Ishikawa (cell line): Measurements from ENCODE around the gene PKP1.

Experiments used
- CEBPB ChIP-seq: IDR thresholded peaks from 2 replicates; pipeline ENCODE4 v1.6.1; 2012
- CREB1 ChIP-seq: IDR thresholded peaks from 2 replicates; pipeline ENCODE4 v1.6.1; 2012; ENCODE audit warnings: low read depth
- EGR1 ChIP-seq: IDR thresholded peaks from 2 replicates; pipeline ENCODE4 v1.6.1; 2012
- EP300 ChIP-seq: IDR thresholded peaks from 2 replicates; pipeline ENCODE4 v1.6.1; 2012; ENCODE audit warnings: borderline replicate concordance
- FOXM1 ChIP-seq: IDR thresholded peaks from 2 replicates; pipeline ENCODE4 v1.6.1; 2012; ENCODE audit warnings: low read depth, borderline replicate concordance
- NFIC ChIP-seq: IDR thresholded peaks from 2 replicates; pipeline ENCODE4 v1.6.1; 2012
- RAD21 ChIP-seq: IDR thresholded peaks from 2 replicates; pipeline ENCODE4 v1.6.1; 2012; ENCODE audit warnings: low read depth
- TAF1 ChIP-seq: IDR thresholded peaks from 2 replicates; pipeline ENCODE4 v1.6.1; 2012; ENCODE audit warnings: low read depth, mild to moderate bottlenecking
- TCF12 ChIP-seq: IDR thresholded peaks from 2 replicates; pipeline ENCODE4 v1.6.1; 2012; ENCODE audit warnings: low read depth
- TEAD4 ChIP-seq: IDR thresholded peaks from 2 replicates; pipeline ENCODE4 v1.6.1; 2012
- YY1 ChIP-seq: IDR thresholded peaks from 2 replicates; pipeline ENCODE4 v1.6.1; 2012; ENCODE audit warnings: low read depth
- ZBTB7A ChIP-seq: IDR thresholded peaks from 2 replicates; pipeline ENCODE4 v1.6.1; 2012; ENCODE audit warnings: low read depth
- TF ChIP-seq, protein P1 (sequence below): IDR thresholded peaks from 2 replicates; pipeline ENCODE4 v1.6.1; 2012; ENCODE audit warnings: low read depth, mild to moderate bottlenecking
- TF ChIP-seq, protein P2 (sequence below): IDR thresholded peaks from 2 replicates; pipeline ENCODE4 v1.6.1; 2012
- TF ChIP-seq, protein P3 (sequence below): IDR thresholded peaks from 2 replicates; pipeline ENCODE4 v1.6.1; 2012

The PKP1 gene

DNA sequence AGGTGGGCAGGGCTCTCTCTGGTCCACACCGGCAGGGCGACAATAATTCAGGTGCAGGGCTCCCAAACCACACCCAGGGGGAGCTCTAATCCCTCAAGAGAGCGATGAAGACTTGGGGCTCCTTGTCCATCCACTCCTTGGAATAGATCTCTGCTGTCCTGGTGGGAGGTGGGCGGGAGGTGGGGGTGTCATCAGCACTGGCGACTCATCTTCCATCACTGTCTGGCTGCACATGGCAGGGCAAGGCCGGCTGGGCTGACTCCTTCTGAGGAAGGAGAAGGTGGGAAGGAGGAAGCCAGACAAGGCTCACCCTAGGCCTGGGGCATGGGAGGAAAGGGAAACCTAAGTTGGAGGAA is 64.9 kb downstream of the PKP1 start:
- TF ChIP-seq NFIC = no peak
- peak; percentile 82 for TF ChIP-seq RAD21
- no peak for TF ChIP-seq CREB1

DNA sequence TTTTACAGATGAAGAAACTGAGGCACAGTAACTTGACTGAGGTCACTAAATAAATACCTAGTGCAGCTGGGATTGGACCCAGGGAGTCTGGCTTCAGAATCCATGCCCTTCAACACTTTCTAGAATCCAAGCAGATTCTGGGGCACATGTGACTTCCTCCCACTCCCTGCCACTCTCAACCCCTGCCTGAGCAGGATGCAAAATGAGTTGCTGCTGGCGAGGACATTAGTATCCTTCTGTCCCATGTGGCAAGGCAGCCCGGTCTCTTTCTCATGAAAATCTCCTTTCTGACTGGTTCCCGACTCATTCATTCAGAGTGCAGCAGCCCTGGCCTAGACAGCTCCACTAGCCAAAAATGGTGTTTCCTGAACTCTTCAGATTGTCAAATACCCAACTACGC is 65.8 kb downstream of the PKP1 start:
- TF ChIP-seq, protein P1, sequence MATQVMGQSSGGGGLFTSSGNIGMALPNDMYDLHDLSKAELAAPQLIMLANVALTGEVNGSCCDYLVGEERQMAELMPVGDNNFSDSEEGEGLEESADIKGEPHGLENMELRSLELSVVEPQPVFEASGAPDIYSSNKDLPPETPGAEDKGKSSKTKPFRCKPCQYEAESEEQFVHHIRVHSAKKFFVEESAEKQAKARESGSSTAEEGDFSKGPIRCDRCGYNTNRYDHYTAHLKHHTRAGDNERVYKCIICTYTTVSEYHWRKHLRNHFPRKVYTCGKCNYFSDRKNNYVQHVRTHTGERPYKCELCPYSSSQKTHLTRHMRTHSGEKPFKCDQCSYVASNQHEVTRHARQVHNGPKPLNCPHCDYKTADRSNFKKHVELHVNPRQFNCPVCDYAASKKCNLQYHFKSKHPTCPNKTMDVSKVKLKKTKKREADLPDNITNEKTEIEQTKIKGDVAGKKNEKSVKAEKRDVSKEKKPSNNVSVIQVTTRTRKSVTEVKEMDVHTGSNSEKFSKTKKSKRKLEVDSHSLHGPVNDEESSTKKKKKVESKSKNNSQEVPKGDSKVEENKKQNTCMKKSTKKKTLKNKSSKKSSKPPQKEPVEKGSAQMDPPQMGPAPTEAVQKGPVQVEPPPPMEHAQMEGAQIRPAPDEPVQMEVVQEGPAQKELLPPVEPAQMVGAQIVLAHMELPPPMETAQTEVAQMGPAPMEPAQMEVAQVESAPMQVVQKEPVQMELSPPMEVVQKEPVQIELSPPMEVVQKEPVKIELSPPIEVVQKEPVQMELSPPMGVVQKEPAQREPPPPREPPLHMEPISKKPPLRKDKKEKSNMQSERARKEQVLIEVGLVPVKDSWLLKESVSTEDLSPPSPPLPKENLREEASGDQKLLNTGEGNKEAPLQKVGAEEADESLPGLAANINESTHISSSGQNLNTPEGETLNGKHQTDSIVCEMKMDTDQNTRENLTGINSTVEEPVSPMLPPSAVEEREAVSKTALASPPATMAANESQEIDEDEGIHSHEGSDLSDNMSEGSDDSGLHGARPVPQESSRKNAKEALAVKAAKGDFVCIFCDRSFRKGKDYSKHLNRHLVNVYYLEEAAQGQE = no peak
- TF ChIP-seq TAF1 (no peak), CEBPB (no peak)

DNA sequence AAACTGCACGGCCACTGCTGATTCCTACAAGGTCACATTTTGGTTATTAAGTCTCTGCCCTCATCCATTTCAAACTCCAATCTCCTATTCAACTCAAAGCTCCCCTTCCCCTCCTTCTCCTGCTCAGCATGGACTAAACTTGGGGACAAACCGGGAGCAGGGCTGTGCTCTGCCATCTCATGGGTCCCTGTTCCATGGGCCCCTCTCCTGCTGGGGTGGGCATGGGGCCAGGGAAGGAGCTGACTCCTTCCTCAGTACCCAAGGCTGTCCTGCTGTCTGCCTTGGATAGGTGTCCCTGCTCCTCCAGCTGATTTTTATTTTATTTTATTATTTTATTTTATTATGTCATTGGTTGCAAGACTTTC is 67.0 kb downstream of the PKP1 start:
- TF ChIP-seq CEBPB (no peak), YY1 (no peak), EGR1 (no peak), NFIC (no peak), TEAD4 (no peak)
- TF ChIP-seq, protein P1 = no peak
- TF ChIP-seq, protein P2, sequence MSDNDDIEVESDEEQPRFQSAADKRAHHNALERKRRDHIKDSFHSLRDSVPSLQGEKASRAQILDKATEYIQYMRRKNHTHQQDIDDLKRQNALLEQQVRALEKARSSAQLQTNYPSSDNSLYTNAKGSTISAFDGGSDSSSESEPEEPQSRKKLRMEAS = no peak

DNA sequence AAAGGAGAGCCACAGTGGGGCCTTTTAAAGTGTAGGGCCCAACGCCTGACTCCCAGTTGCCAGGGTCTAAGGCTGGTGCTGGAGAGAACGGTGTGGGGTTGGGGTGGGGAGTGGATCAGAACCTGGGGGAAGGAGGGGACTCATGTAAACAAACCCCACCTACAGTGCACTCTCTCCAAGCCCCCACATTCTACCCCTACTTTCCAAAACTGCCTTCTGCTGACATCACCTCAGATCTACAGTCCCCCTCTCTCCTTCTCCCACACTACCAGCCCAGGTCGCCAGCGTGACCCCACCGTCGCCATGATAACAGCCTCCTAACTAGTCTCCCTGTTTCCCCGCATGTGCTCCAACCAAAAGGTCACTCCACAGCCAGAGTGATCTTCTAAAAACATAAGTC is 67.6 kb downstream of the PKP1 start:
- TF ChIP-seq, protein P2 = no peak
- no peak for TF ChIP-seq TAF1
- TF ChIP-seq YY1 = no peak
- TF ChIP-seq EGR1 = no peak
- no peak for TF ChIP-seq TCF12

DNA sequence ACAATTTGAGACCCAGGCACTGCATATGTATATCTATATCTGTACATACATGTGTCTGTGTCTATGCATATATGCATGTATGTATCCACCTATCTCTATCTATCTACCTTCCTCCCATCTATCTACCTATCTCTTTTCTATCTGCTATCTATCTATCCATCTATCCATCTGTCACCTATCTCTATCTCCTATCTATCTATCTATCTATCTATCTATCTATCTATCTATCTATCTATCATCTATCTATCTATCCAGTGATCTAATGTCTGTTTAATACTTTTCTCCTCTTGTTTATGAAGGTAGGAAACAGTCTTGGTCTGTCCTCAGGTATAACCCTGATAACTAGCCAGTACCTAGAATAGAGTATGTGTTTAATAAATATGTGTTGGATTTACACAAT is 68.3 kb downstream of the PKP1 start:
- no peak for TF ChIP-seq ZBTB7A
- no peak for TF ChIP-seq EGR1
- no peak for TF ChIP-seq FOXM1
- no peak for TF ChIP-seq YY1
- no peak for TF ChIP-seq CEBPB
- TF ChIP-seq, protein P1 = no peak
- TF ChIP-seq, protein P2 = no peak
- TF ChIP-seq EP300 = no peak
- no peak for TF ChIP-seq CREB1
- no peak for TF ChIP-seq TEAD4
- TF ChIP-seq RAD21 = no peak
- TF ChIP-seq TCF12 = no peak
- TF ChIP-seq, protein P3, sequence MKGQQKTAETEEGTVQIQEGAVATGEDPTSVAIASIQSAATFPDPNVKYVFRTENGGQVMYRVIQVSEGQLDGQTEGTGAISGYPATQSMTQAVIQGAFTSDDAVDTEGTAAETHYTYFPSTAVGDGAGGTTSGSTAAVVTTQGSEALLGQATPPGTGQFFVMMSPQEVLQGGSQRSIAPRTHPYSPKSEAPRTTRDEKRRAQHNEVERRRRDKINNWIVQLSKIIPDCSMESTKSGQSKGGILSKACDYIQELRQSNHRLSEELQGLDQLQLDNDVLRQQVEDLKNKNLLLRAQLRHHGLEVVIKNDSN = no peak
- TF ChIP-seq NFIC = no peak
- TF ChIP-seq TAF1 = no peak

DNA sequence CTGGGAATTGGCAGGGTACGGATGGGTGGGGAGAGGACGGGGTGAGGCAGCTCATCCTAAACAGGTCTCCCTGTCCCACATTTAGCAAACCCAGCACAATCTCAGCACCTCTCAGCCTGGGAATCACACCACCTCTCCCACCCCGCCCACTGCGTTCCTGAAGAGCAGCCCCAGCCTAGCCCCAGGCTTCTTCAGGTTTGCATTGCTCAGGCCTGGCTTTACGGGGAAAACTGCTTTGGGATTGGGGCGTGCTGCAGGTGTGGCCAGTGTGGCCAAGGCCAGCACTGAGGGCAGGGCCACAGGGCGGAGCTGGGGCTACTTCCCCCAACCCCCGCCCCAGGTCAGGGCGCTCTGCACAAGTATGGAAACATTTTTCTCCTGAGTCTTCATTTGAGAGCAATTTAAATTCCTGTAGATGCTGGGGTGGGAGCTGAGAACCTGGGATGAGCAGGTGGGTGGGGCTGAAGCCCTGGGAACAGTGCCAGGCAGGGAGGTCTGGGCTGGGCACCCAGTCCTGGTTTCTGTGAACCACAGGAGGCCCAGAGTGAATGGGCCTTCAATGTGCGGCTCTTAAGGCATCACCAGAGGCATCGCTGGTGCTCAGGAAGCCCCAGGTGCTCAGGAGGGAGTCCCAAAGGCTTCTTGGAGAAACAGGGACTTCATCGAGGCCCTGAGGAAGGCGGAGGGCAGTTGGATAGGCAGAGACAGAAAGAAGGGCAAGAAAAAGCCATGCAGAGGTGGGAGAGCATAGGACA is 70.1 kb downstream of the PKP1 start:
- TF ChIP-seq, protein P2 = no peak
- peak; percentile 26; the same call in 1 of the 2 replicates for TF ChIP-seq NFIC
